ENCODE results near the gene TEKT5.
"Not testable (repeated sequence)": the region's sequence is repeated elsewhere in the genome, so short reads cannot be mapped to it uniquely, and the experiment has no call there.

The TEKT5 gene

GRCh38 chr16:10684511-10685151 lies 10.1 kb downstream of the TEKT5 start:
- no peak for DNase-seq

GRCh38 chr16:10683170-10683569 lies 11.6 kb downstream of the TEKT5 start:
- DNase-seq: no peak

GRCh38 chr16:10682604-10683003 lies 12.1 kb downstream of the TEKT5 start:
- no peak for DNase-seq

GRCh38 chr16:10681310-10682308 lies 13.1 kb downstream of the TEKT5 start:
- DNase-seq: no peak

- DNase-seq: no peak
Observed at GRCh38 chr16:10679921-10680320, 14.8 kb downstream of the TEKT5 start.

- DNase-seq: not testable (repeated sequence)
Observed at GRCh38 chr16:10679441-10679840, 15.3 kb downstream of the TEKT5 start.

- no peak for DNase-seq
Observed at GRCh38 chr16:10678655-10679054, 16.1 kb downstream of the TEKT5 start.

- DNase-seq: no peak
Observed at GRCh38 chr16:10676284-10676683, 18.4 kb downstream of the TEKT5 start.

- DNase-seq: no peak
Observed at GRCh38 chr16:10675861-10676260, 18.9 kb downstream of the TEKT5 start.

- DNase-seq: no peak
Observed at GRCh38 chr16:10675216-10675615, 19.5 kb downstream of the TEKT5 start.

GRCh38 chr16:10671729-10672128 lies 23.0 kb downstream of the TEKT5 start:
- DNase-seq: no peak

GRCh38 chr16:10669791-10670190 lies 24.9 kb downstream of the TEKT5 start:
- DNase-seq: no peak

- peak; percentile 31 for DNase-seq
Observed at GRCh38 chr16:10668322-10669045, 26.2 kb downstream of the TEKT5 start.

- DNase-seq: no peak
Observed at GRCh38 chr16:10667239-10667638, 27.5 kb downstream of the TEKT5 start.

- DNase-seq: no peak
Observed at GRCh38 chr16:10666291-10666690, 28.4 kb downstream of the TEKT5 start.

GRCh38 chr16:10665166-10665565 lies 29.6 kb downstream of the TEKT5 start:
- DNase-seq: no peak

- no peak for DNase-seq
Observed at GRCh38 chr16:10664720-10665126, 30.0 kb downstream of the TEKT5 start.

GRCh38 chr16:10663744-10664143 lies 31.0 kb downstream of the TEKT5 start:
- DNase-seq: no peak

- DNase-seq: no peak
Observed at GRCh38 chr16:10663146-10663545, 31.6 kb downstream of the TEKT5 start.

- DNase-seq: no peak
Observed at GRCh38 chr16:10662212-10662611, 32.5 kb downstream of the TEKT5 start.

- no peak for DNase-seq
Observed at GRCh38 chr16:10661737-10662136, 33.0 kb downstream of the TEKT5 start.

- no peak for DNase-seq
Observed at GRCh38 chr16:10660950-10661635, 33.6 kb downstream of the TEKT5 start.

GRCh38 chr16:10658943-10659342 lies 35.8 kb downstream of the TEKT5 start:
- DNase-seq: no peak

Data from 8988T (cell line).